G401 (cell line): Measurements from ENCODE around the gene PGM5. TPM values are rescaled to one million over a fixed set of nuclear protein-coding genes. Genes with fewer than 3 reads are reported as not detected.
A peak's percentile ranks its signal among the peaks of the same experiment; 100 is the strongest.

Experiments used
- DNase-seq: peaks from one replicate; pipeline ENCODE4 v3.0.0-alpha.2; 2015; ENCODE audit warnings: low spot score
- in situ Hi-C: cut with HindIII; loops from 2 replicates; pipeline ENCODE4 v1.10.0; 2016; ENCODE audit warnings: low sequenced_read_pairs, mixed read lengths
- total RNA-seq: library from RNA; depleted of rRNA; stranded (reverse); fragments of >200 nt; shearing (Covaris generic); gene quantifications from 2 replicates; pipeline ENCODE4 v1.2.3, GENCODE V29; 2014; rRNA removed

The PGM5 gene
- total RNA-seq, 1 experiment from 2014 or later = 0.68 TPM

- in situ Hi-C loops = no loop called here
- no peak for DNase-seq
Measured at GRCh38 chr9:68552700-68553476, 196.5 kb downstream of the PGM5 start.

- in situ Hi-C loops = no loop called here
- no peak for DNase-seq
Measured at GRCh38 chr9:68555437-68556150, 199.2 kb downstream of the PGM5 start.

GRCh38 chr9:68558545-68558944, 202.1 kb downstream of the PGM5 start:
- in situ Hi-C loops = no loop called here
- no peak for DNase-seq

GRCh38 chr9:68560071-68560844, 203.8 kb downstream of the PGM5 start:
- in situ Hi-C loops = no loop called here
- DNase-seq = peak; percentile 8

GRCh38 chr9:68562461-68562860, 206.1 kb downstream of the PGM5 start:
- in situ Hi-C loops = no loop called here
- DNase-seq = no peak

- no peak for DNase-seq
- in situ Hi-C loops = no loop called here
Measured at GRCh38 chr9:68567565-68567964, 211.2 kb downstream of the PGM5 start.

- DNase-seq = peak; percentile 17
- in situ Hi-C loops = no loop called here
Measured at GRCh38 chr9:68574150-68574549, 217.7 kb downstream of the PGM5 start.

GRCh38 chr9:68575817-68576216, 219.4 kb downstream of the PGM5 start:
- in situ Hi-C loops = no loop called here
- DNase-seq = no peak

GRCh38 chr9:68577774-68578591, 221.6 kb downstream of the PGM5 start:
- in situ Hi-C loops = no loop called here
- DNase-seq = no peak

Other genes with a start within 250 kb of the PGM5 start
- 7.1 and 12.6 TPM in 2 replicates for gene ZNG1C, start 114.6 kb upstream of the PGM5 start, total RNA-seq
- not detected in 2 replicates for gene FOXD4L3, start 53.7 kb upstream of the PGM5 start, total RNA-seq
- not detected in 2 replicates for gene TMEM252, start 184.3 kb downstream of the PGM5 start, total RNA-seq